Ovary (tissue), 9 donors: ENCODE results near the gene MAP3K10. TPM values are rescaled to one million over a fixed set of nuclear protein-coding genes. Genes with fewer than 3 reads are reported as not detected.

ENCODE experiments used
- DNase-seq, 5 donors: peaks; one replicate each; pipeline ENCODE4 v3.0.0-alpha.2; 2019 to 2020
- H3K27ac ChIP-seq, 2 donors: fragments of 200-600 bp; one replicate each; pipeline versions ENCODE4 v1.5.1 to v1.8.0; 2019 to 2022
- H3K27me3 ChIP-seq: fragments of 200-600 bp; one replicate; pipeline ENCODE4 v1.8.0; 2022
- H3K36me3 ChIP-seq: fragments of 200-600 bp; sonication (generic); one replicate; pipeline ENCODE4 v1.5.1; 2019
- H3K4me1 ChIP-seq: one replicate; pipeline ENCODE4 v1.8.1; 2013; ENCODE audit warnings: mild to moderate bottlenecking, moderate library complexity; ENCODE audit not compliant: insufficient read depth
- H3K4me3 ChIP-seq: fragments of 200-600 bp; sonication (generic); one replicate; pipeline ENCODE4 v1.5.1; 2017
- H3K9me3 ChIP-seq, 2 donors: fragments of 200-600 bp in 1 of 2; sonication (generic) in 1 of 2; one replicate each; pipeline versions ENCODE4 v1.5.1 to v1.8.1; 2013 to 2019; ENCODE audit warnings: mild to moderate bottlenecking in 1 of 2, moderate library complexity in 1 of 2
- EP300 ChIP-seq: sonication (generic); formaldehyde crosslinking; IDR thresholded peaks from one replicate; pipeline ENCODE4 v1.6.1; 2017; ENCODE audit warnings: antibody characterized with exemption
- POLR2A ChIP-seq: fragments of 450-650 bp; IDR thresholded peaks from one replicate; pipeline ENCODE4 v1.6.1; 2017; ENCODE audit warnings: antibody characterized with exemption, mild to moderate bottlenecking, moderate library complexity
- WGBS, 3 donors: extraction: QIAGEN DNeasy Blood & Tissue Kit in 1 of 3; methylation state at CpG; one replicate each; pipeline versions ENCODE4 v1.1.5 to v1.1.7; 2013 to 2017; 5-methylcytosine and 5-hydroxymethylcytosine counted together
- intact Hi-C, 4 donors: fragments of 100-400 bp; cut with DNase I; formaldehyde crosslinking; loops; one replicate each; pipeline versions ENCODE4 v1.11.0 to v1.15.1; 2022 to 2023
- polyA plus RNA-seq, 2 donors: library from polyadenylated mRNA; stranded (reverse); fragments of 200-250 nt in 1 of 2; fragments of 350-450 nt in 1 of 2; fragmentation: Illumina TruSeq in 1 of 2; extraction: RNeasy Lipid Tissue Mini Kit (QIAGEN cat#74804) in 1 of 2; gene quantifications; one replicate each; pipeline ENCODE4 v1.2.3, GENCODE V29; 2013 to 2014
- total RNA-seq, 7 donors: library from RNA; depleted of rRNA in 2 of 7; stranded (reverse); fragments of >200 nt in 2 of 7; fragmentation: NEBNext Ultra II Directional in 3 of 7; extraction: Animal tissue kit (Norgen Biotek cat#: 25700) in 3 of 7; gene quantifications; one replicate each; pipeline versions ENCODE4 v1.1.0 to v1.2.4, GENCODE V29; 2016 to 2023
- TF ChIP-seq, protein P1 (sequence below), 3 donors: fragments of 450-650 bp in 2 of 3; fragments of 200-600 bp in 1 of 3; IDR thresholded peaks; one replicate each; pipeline versions ENCODE4 v1.5.1 to v1.8.0; 2016 to 2022; ENCODE audit warnings: antibody characterized with exemption in 3 of 3, mild to moderate bottlenecking in 1 of 3
- donor health status: DM: no; HTN: no; CAD: no; lungs with moderate emphysema.
- donor health status: DM: no; HTN: no; CAD: no.
- donor health status: Bipolar disorder and iron deficiency.
- donor health status: DM: yes; HTN: yes; CAD: no.
- donor health status: DM: no; HTN: no; CAD: no.
- donor health status: DM: yes; HTN: yes; CAD: no.

The MAP3K10 gene
- total and polyA plus RNA-seq, 9 donors, result 1.2 to 26.2 (median 14.6) TPM

- Histone ChIP-seq H3K4me1 (no peaks in the 10 kb centered on the region), H3K27me3 (peaks cover 5% of the 10 kb centered on the region), H3K9me3 (no peaks in the 10 kb centered on the region), H3K27ac (no peak overlapping the region), H3K4me3 (no peak overlapping the region), H3K36me3 (peaks cover 1% of the 10 kb centered on the region)
- WGBS, 3 donors, result 71 to 81% (median 77%) methylated on average over 21 to 22 of the region's 22 CpGs
- TF ChIP-seq, protein P1, sequence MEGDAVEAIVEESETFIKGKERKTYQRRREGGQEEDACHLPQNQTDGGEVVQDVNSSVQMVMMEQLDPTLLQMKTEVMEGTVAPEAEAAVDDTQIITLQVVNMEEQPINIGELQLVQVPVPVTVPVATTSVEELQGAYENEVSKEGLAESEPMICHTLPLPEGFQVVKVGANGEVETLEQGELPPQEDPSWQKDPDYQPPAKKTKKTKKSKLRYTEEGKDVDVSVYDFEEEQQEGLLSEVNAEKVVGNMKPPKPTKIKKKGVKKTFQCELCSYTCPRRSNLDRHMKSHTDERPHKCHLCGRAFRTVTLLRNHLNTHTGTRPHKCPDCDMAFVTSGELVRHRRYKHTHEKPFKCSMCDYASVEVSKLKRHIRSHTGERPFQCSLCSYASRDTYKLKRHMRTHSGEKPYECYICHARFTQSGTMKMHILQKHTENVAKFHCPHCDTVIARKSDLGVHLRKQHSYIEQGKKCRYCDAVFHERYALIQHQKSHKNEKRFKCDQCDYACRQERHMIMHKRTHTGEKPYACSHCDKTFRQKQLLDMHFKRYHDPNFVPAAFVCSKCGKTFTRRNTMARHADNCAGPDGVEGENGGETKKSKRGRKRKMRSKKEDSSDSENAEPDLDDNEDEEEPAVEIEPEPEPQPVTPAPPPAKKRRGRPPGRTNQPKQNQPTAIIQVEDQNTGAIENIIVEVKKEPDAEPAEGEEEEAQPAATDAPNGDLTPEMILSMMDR (IDR thresholded peaks at IDR 0.05), result no peak
- TF ChIP-seq POLR2A (no peak), EP300 (no peak)
- intact Hi-C loops, result loop anchor here in 3 of 4 donors (10.0 kb wide), 2 partner anchors 70 to 670 kb away; partner anchors contain the start of gene EID2 (in 1 of the 3)
- no peak for DNase-seq
Observed at GRCh38 chr19:40214936-40215335, 23.7 kb downstream of the MAP3K10 start.

DNA sequence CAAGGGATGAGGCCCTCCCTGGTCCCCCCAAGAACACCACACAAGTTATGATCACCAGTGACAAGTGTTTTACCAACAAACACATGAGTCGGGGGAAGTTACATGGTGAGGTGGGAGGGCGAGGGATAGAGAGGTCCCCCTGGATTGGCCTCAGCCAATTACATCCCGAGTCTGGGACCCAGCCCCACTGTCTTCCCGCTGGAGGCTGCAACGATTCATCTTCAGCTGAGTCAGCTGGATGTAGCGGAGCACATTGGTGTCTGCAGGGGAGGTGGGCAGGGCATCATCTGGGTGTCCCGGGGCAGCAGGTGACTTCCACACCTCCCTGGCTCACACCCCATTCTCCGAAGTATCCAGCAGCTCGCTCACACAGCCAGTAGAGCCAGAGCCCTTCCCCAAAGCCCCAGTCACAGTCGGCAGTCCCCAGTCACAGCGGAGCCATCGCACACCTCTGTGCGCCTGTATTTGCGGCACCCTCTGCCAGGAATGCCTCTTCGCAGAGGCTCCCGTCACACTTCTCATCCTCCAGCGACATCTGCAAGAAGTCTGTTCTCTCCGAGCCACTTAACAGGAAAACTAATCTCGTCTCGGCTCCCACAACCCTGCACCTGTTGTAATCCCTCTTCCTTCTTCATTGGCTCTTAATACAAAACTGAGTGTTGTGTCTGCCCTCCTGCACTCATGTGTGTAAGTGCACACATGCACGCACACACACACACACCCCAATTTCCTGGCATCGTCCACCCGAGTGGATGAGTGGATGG lies 25.0 kb downstream of the MAP3K10 start:
- Histone ChIP-seq H3K9me3 (no peaks in the 10 kb centered on the region), H3K27me3 (peaks cover 5% of the 10 kb centered on the region), H3K4me3 (no peak overlapping the region), H3K36me3 (no peaks in the 10 kb centered on the region), H3K27ac (no peak overlapping the region), H3K4me1 (no peaks in the 10 kb centered on the region)
- no peak for DNase-seq
- 32 to 42% (median 41%) methylated on average over 23 of the region's 23 CpGs for WGBS, 3 donors
- TF ChIP-seq EP300 (no peak), POLR2A (no peak)
- TF ChIP-seq, protein P1 (IDR thresholded peaks at IDR 0.05), result no peak
- intact Hi-C loops, result loop anchor here in 3 of 4 donors (10.0 kb wide), 2 partner anchors 71 to 671 kb away; partner anchors contain the start of gene EID2 (in 1 of the 3)

DNA sequence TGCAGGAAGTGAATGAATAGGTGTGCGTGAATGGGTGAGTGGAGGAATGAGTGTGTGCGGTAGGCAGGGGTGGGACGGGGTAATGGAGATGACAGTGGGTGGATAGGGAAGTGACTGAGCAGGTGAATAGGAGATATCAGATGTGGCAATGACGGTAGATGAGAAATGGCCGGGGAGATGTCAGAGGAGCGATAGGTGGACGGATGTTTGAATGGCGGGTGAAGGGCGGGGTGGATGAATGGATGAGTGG lies 25.5 kb downstream of the MAP3K10 start:
- WGBS, 3 donors, result 20 to 29% (median 23%) methylated on average over 9 of the region's 9 CpGs
- Histone ChIP-seq H3K4me1 (no peaks in the 10 kb centered on the region), H3K27me3 (peaks cover 5% of the 10 kb centered on the region), H3K9me3 (no peaks in the 10 kb centered on the region), H3K27ac (no peak overlapping the region), H3K4me3 (no peak overlapping the region), H3K36me3 (no peaks in the 10 kb centered on the region)
- no peak for DNase-seq
- intact Hi-C loops, result loop anchor here in 3 of 4 donors (10.0 kb wide), 2 partner anchors 72 to 672 kb away; partner anchors contain the start of gene EID2 (in 1 of the 3)
- TF ChIP-seq, protein P1 (IDR thresholded peaks at IDR 0.05), result no peak
- TF ChIP-seq POLR2A (no peak), EP300 (no peak)

GRCh38 chr19:40217027-40217810 lies 26.0 kb downstream of the MAP3K10 start:
- H3K27ac ChIP-seq, result no peak overlapping the region
- H3K27me3 ChIP-seq, result peaks cover 5% of the 10 kb centered on the region
- intact Hi-C loops, result loop anchor here in 3 of 4 donors (10.0 kb wide), 2 partner anchors 72 to 672 kb away; partner anchors contain the start of gene EID2 (in 1 of the 3)
- WGBS, 3 donors, result 7 to 9% (median 7%) methylated on average over 41 to 54 of the region's 54 CpGs
- H3K36me3 ChIP-seq, result no peaks in the 10 kb centered on the region
- no peak overlapping the region for H3K4me3 ChIP-seq
- H3K4me1 ChIP-seq, result no peaks in the 10 kb centered on the region
- DNase-seq, result no peak
- H3K9me3 ChIP-seq, result no peaks in the 10 kb centered on the region
- TF ChIP-seq, protein P1 (IDR thresholded peaks at IDR 0.05), result no peak
- TF ChIP-seq POLR2A (no peak), EP300 (no peak)
